GM19455 (cell line): Measurements from ENCODE around the gene SEMA4F.
A peak's percentile ranks its signal among the peaks of the same experiment; 100 is the strongest.
"Not testable (repeated sequence)": the region's sequence is repeated elsewhere in the genome, so short reads cannot be mapped to it uniquely, and the experiment has no call there.

Experiments used
- ATAC-seq: cut with Tn5 transposase; IDR thresholded peaks from one replicate; pipeline ENCODE4 v1.9.1; 2021; ENCODE audit not compliant: unreplicated experiment

Gene SEMA4F, protein sequence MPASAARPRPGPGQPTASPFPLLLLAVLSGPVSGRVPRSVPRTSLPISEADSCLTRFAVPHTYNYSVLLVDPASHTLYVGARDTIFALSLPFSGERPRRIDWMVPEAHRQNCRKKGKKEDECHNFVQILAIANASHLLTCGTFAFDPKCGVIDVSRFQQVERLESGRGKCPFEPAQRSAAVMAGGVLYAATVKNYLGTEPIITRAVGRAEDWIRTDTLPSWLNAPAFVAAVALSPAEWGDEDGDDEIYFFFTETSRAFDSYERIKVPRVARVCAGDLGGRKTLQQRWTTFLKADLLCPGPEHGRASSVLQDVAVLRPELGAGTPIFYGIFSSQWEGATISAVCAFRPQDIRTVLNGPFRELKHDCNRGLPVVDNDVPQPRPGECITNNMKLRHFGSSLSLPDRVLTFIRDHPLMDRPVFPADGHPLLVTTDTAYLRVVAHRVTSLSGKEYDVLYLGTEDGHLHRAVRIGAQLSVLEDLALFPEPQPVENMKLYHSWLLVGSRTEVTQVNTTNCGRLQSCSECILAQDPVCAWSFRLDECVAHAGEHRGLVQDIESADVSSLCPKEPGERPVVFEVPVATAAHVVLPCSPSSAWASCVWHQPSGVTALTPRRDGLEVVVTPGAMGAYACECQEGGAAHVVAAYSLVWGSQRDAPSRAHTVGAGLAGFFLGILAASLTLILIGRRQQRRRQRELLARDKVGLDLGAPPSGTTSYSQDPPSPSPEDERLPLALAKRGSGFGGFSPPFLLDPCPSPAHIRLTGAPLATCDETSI

DNA sequence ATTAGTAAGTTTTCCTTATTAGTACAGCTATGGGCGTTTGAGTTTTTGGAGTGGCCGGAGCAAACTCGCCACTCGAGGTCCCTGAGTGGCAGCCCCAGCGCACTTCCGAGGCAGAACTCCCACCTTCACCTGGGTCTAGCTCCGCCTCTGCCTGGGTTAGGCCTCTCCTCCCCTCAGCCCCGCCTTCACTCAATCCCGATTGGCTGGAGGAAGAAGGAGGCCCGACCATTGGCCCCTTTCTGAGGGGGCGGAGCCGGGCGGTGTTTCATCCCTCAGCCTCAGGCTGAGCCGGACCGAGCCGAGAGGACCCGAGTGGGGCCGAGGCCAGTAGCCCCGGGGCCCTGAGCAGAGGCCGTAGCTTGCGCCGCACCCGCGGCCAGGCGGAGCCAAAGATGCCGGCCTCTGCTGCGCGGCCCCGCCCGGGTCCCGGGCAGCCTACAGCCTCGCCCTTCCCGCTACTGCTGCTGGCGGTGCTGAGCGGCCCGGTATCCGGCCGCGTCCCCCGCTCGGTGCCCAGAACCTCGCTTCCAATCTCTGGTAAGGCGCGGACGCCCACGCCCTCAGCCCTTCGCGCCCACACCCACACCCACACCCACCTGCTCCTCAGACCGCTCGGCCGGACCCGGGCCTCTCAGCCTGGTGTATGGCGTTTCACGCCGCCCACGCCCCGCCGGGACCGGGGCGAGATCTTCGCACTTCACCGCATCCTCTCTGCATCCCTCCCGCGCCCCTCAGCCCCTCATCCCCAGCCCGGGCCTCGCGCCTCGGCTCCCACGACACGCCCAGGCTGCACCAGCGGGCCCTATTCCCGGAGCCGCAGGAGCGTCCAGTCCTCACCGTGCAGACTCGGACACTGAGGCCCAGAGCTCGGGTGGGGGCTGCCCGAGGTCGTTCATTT lies at the start of gene SEMA4F:
SEMA4F (plus strand) TSS at position 263 of the 898 bp plus-strand sequence; CDS start at position 393, 130 bp downstream.
- peak; percentile 99 for ATAC-seq

- no peak for ATAC-seq
These were observed 47.1 kb upstream of the SEMA4F start for GRCh38 chr2:74606927-74607326.

DNA sequence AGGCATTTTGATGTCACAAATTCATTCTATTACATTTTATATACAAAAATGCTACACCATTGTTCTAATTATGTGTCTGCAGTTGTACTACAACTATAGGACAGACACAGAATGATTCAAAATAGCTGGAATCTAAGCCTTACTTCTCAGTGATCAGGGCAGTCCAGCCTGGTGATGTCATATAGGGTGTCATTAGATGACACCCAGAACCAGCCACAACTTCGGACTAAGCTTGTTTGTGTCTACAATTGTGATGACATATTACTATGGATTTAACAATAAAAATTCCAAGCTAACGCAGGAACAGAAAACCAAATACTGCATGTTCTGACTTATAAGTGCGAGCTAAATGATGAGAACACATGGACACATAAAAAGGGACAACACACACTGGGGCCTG lies 36.9 kb upstream of the SEMA4F start:
- no peak for ATAC-seq

DNA sequence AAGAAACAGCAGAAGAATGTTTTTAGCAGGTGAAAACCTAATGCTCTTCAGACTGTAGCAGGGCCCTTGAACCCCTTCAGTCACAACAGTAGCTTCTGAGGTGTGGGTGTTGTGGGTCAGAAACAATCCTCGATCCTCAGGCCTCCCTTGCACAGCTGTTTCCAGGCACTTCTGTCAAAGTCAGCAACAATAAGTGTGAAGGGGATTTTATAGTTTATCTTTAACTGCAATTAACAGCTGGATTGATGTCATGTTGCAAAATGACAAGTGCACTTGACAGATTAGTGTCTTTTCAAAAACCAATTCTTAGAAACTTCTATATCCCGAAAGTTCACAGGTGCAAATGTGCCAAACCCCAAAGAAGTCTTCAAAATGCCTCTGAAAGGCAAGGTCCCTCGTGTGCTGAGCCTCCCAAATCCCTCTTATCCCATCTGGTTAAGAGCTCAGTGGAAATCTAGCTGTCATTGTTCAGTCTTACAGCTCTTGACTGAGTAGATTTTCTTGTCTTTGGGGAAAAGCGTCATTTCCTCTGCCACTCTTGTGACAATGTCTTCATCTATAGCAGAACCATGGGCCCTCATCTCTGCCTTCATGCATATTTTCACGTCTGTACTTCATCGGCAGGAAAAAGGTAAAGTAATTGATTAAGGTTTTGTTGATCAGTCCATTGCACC lies 35.5 kb upstream of the SEMA4F start:
- no peak for ATAC-seq

DNA sequence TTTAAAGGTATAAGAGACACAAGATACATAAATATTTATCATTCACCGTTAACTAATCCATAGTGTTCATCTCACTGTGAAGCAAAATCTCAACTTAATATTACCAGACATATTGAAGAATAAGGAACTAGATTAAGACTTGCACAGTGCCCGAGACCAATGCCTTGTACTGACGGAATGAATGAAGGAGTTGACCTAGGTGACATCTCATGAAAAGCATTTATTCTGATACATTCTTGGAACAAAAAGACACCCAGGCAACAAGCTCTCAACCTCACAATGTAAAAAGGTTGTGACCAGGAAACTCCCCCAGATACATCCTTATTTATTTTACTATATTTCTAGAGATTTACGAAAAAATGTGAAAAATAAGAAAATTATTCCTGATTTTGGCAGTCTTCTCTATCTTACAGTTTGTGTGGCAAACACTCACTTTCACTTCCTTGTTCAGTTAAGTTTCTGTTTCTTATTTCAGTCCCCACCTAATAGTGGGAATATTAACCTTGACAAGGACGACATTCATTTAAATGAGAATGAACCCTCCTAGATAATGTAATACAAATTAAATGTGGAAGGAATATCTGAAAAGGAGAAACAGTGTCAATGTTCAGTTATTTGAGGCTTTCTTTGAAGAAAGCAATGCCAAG lies 34.3 kb upstream of the SEMA4F start:
- ATAC-seq: no peak

- ATAC-seq: no peak
These were observed 33.4 kb upstream of the SEMA4F start for GRCh38 chr2:74620671-74621070.

DNA sequence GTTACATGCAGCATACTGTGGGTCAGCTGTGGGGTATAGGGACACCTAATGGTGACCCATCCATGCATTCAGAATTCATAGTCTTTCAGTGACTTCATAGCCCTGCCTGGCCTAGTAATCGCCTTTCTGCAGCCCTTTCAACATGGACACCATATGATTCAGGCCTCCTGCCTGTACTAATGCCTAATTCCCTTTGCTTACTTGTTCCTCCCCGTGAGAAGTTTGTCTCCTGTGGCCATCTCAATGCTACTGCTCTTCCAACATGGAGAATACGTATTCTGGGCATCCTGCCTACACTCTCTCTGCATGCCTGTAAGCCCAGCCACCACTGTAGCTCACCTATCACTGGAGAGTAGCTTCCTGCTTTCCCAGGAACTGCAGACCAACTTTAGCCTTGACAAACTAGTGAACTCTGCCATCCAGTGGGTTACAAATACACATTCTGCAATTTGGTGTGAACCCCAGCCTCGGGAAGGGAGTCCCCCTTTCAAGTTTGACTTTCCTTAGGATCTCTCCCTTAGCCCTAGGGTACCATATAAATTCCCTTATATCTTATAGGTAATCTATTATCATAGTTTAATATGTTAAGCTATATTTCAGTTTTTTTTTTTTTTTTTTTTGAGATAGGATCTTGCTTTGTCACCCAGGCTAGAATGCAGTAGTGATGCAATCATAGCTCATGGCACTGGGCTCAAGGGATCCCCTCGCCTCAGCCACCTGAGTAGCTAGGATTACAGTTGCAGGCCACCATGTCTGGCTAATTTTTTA lies 28.2 kb upstream of the SEMA4F start:
- ATAC-seq: no peak

DNA sequence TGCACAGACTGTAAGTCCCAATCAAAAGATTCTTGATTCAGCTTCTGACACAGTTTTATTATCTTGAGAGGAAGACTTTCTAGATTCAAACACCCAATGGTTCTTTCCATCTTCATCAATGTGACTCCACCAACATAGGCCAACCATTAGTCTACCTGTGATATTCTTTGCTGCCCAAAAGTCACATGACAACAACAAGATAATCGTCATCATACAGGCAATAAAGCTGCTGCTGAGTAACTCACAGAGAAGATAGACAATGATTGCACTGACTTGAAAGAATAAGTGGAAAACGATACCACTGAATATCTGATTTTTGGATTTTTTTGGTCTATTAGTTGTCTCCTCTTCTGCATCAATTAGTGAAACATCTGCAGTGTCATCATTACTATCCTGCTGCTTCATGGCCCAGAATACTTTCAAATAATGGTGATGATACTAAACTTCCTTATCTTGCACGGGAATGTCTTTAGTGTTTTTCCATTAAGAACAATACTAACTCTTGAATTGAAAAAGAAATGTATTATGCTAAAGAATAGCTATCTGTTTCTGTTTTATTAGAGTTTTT lies 25.4 kb upstream of the SEMA4F start:
- ATAC-seq: no peak

- ATAC-seq: not testable (repeated sequence)
These were observed 23.6 kb upstream of the SEMA4F start for GRCh38 chr2:74630454-74630853.

DNA sequence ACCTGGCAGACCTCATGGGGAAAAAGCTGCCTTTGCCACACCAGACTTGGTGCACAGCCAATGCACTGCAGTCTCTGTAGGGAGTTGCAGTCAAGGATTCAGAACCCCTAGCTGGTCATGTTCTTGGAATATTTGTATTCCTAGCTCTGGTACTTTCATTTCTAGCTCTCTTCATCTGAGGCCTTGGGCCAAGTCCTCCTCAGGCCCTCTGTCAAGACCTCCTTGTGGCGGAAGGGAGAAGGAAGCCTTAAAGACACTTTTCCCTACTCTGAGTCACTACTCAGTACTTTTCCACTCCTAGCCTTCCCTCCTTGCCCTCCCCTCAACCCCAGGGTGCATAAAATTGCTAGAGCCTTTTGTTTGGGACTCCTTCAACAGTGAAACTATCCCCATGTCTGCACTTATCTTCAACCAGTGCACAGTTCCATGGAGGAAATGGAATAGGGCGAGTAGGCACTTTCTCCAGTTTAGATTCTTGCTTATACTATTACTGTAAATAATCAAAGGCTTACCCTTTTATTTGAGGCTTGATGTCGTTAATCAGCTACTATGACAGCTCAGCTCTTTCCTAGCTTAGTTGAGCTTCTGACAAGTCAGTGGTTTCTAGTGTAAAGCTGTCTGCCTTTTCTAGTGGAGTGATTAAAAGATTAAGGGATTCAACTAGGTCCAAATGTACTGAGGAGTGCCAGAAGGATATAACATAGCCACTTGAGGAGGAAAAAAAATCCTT lies 21.7 kb upstream of the SEMA4F start:
- no peak for ATAC-seq

DNA sequence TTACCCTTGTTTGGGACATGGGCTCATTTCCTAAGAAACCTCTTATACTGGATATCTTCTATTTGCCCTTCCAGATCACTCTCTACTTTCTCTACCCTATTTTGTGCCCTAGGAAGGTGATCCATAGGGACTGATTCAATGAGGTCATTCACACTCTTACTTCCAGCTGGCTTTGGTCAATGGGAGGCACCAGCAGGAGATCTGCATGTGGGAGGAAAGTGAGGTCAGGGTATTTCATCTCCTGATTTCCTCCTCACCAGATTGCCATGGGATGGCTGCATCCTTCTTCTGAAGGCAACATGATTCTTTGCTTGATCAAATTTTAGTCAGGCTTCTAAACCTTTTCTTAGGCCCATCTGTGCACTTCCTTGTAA lies 21.1 kb upstream of the SEMA4F start:
- no peak for ATAC-seq

GRCh38 chr2:74639550-74639949 lies 14.5 kb upstream of the SEMA4F start:
- no peak for ATAC-seq

GRCh38 chr2:74645344-74645743 lies 8.7 kb upstream of the SEMA4F start:
- ATAC-seq: no peak

DNA sequence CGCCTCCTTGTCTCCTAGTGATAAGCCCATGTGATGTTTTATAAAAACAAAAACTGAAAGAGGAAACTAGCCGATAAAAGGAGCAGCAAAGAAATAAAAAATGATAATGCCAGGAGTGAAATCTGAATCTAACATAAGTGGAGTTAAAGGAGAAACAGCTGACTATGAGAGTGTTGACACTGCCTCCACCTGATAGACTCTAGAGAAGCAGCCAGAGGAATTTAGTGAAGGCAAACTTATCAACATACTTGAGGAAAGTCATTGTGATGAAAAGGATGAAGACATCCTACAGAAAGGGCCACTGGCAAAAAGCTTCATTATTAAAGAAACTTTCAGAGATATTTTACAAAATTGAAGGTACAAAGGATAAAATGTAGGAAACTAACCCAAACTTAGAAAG lies 7.8 kb upstream of the SEMA4F start:
- no peak for ATAC-seq

DNA sequence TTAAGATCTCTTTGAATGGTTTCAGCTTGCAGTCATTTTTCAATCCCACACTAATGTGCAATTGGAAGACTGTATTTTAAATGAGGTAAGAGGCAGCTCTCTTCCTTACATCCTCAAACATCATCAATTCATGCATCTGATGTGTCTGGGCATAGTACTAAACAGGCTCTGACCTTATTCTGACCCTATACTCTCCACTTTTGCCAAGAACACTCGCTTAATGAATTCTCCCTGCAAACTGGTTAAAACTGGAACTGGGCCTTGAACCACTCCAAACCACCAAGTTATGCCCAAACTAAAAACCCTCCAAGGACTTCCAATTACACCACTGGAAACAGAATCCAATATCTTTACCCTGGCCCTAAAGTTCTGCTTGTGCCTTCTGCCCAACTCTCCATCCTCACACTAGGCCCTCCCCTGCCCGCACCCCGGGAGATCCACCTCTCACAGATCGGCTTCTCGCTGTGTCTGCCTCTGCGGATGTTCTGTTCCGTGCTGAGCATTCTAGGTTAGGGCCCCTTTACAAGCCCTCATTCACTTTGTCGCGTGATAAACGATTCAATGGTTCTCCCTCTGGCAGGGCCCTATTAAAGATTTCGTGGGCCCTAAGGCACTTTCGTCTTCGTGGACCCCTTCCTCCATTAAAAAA lies 7.1 kb upstream of the SEMA4F start:
- ATAC-seq: no peak

DNA sequence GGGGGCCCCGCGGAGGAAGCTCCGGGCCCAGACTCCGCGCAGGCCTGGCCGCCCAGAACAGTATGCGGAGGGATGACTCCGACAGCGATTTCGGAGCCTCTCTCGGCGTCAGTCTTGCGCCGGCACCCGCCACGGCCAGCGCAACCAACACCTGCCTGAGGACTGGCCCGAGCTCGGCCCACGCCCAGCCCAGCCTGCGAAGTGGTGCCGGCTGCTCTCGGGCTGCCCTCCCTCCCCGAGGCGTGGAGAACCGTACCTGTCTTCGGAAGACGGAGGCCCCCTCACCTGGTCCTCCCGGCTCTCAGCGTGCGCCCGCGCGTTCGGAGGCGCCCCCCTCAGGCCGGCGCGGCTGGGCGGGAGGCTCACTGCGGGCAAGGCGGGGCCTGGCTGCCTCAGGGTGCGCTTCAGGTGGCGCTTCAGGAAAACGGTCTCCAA lies 6.0 kb upstream of the SEMA4F start, which contains the start of gene M1AP:
M1AP (minus strand) TSS at position 322 of the 435 bp plus-strand sequence. CDS start 8,055 bp downstream, outside the sequence.
- ATAC-seq: no peak

GRCh38 chr2:74653589-74653984 lies 460 bp upstream of the SEMA4F start:
- ATAC-seq: peak; percentile 27

- no peak for ATAC-seq
These were observed 1.5 kb downstream of the SEMA4F start for GRCh38 chr2:74655579-74655978.
